ENCODE measurements around the gene AHRR. TPM values are rescaled to one million over a fixed set of nuclear protein-coding genes. Genes with fewer than 3 reads are reported as not detected.

AHRR gene
- total RNA-seq, 1 donor from 2014 or later, result 0.29 TPM

DNA sequence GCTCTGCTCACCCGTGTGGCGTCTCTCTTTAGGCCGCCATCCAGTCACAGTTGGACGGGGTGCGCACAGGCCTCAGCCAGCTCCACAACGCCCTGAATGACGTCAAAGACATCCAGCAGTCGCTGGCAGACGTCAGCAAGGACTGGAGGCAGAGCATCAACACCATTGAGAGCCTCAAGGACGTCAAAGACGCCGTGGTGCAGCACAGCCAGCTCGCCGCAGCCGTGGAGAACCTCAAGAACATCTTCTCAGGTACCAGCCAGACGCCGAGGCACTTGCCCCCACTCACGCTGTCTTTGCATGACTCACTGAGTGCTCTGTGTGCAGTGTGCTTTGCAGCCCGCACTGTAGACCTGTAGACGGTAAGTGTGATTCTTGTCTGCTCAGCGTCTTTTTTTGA, 126.0 kb downstream of the AHRR start:
- H3K4me3 ChIP-seq (ENCODE audit: low read depth, low read length), result no peak overlapping the region
- DNase-seq (ENCODE audit: low read depth), result no peak
- TF ChIP-seq CTCF (conservative IDR thresholded peaks at IDR 0.05; ENCODE audit: low read depth, low read length), result no peak

DNA sequence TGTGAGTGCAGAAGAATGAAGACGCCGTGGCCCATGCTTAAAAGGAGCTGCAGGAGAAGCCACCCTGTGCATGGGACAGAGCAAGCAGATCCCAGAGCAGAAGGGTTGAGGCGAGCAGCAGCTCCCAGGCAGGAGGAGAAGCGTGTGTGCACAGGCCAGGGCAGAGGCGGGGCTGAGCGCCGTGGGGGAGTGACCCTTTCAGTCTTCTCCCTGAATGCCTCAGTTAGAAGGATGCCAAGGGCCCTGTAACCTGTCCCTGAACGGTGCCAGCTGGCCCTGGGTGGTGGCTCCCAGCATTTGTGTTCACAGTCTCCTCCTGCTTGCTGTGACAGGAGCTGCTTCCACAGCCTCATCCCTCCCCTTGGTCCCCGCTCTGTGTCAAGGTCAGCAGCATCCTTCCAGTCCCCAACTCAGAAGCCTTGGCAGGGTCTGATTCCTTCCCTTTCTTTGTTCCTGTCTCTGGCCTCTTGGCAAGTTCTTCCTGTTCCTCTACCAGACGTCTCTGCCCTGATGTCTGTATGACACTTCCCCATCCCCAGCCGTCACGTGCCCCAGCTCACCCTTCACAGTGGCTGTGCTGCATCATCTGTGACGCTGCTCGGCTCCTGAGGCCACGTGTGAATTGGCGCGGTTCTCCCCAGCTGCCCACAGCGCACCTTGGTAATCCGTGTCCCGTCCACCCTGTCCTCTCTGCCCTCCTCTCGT, 126.7 kb downstream of the AHRR start:
- H3K4me3 ChIP-seq (ENCODE audit: low read depth, low read length), result no peak overlapping the region
- DNase-seq (ENCODE audit: low read depth), result no peak
- TF ChIP-seq CTCF (conservative IDR thresholded peaks at IDR 0.05; ENCODE audit: low read depth, low read length), result no peak

- no peak for TF ChIP-seq CTCF (conservative IDR thresholded peaks at IDR 0.05; ENCODE audit: low read depth, low read length)
- H3K4me3 ChIP-seq (ENCODE audit: low read depth, low read length), result no peak overlapping the region
- no peak for DNase-seq (ENCODE audit: low read depth)
These were observed 127.2 kb downstream of the AHRR start for GRCh38 chr5:448766-449090.

- no peak for TF ChIP-seq CTCF (conservative IDR thresholded peaks at IDR 0.05; ENCODE audit: low read depth, low read length)
- DNase-seq (ENCODE audit: low read depth), result no peak
- no peak overlapping the region for H3K4me3 ChIP-seq (ENCODE audit: low read depth, low read length)
These were observed 127.6 kb downstream of the AHRR start for GRCh38 chr5:449151-449550.

- no peak for TF ChIP-seq CTCF (conservative IDR thresholded peaks at IDR 0.05; ENCODE audit: low read depth, low read length)
- no peak for DNase-seq (ENCODE audit: low read depth)
- no peak overlapping the region for H3K4me3 ChIP-seq (ENCODE audit: low read depth, low read length)
These were observed 130.3 kb downstream of the AHRR start for GRCh38 chr5:451587-452458.

- no peak for TF ChIP-seq CTCF (conservative IDR thresholded peaks at IDR 0.05; ENCODE audit: low read depth, low read length)
- no peak for DNase-seq (ENCODE audit: low read depth)
- H3K4me3 ChIP-seq (ENCODE audit: low read depth, low read length), result no peak overlapping the region
These were observed 131.6 kb downstream of the AHRR start for GRCh38 chr5:452978-453710.

Data from epithelial cell of proximal tubule (primary cell).